ES-I3 (cell line): ENCODE data around the gene LPIN1.
"Not testable (repeated sequence)": the region's sequence is repeated elsewhere in the genome, so short reads cannot be mapped to it uniquely, and the experiment has no call there.

Experiments
- H3K36me3 ChIP-seq: 2 replicates; pipeline ENCODE4 v1.6.1; 2013; ENCODE audit warnings: mild to moderate bottlenecking, low read length, control low read depth, moderate library complexity; ENCODE audit not compliant: insufficient read depth
- H3K4me1 ChIP-seq: 2 replicates; pipeline ENCODE4 v1.6.1; 2013; ENCODE audit warnings: mild to moderate bottlenecking, control low read depth, low read length; ENCODE audit not compliant: insufficient read depth
- H3K9ac ChIP-seq: 2 replicates; pipeline ENCODE4 v1.6.1; 2013; ENCODE audit warnings: low read depth, mild to moderate bottlenecking, low read length, moderate library complexity
- H3K9me3 ChIP-seq: 2 replicates; pipeline ENCODE4 v1.6.1; 2013; ENCODE audit warnings: mild to moderate bottlenecking, low read length, moderate library complexity; ENCODE audit not compliant: control insufficient read depth, insufficient read depth

LPIN1 gene

DNA sequence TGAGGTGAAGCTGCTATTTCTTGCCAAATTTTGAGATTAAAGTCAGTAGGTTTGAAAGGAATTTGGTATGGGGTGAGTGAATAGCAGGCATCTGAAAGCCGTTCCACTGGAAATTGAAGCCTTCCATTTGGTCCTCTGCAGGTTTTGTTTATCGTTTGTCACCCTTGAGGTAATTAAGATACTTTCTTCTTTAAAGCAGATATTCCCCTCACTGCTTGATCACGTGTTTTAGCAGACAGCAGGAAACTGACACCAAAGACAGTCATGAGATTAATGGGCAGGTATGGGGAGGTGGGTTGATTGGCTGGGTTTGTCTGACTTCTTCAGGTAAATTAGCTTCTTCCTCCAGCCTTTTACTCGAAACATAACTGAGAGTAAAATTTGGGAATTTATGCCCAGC, 10.7 kb downstream of the LPIN1 start:
- Histone ChIP-seq H3K9ac (no peak overlapping the region), H3K9me3 (peaks cover 6% of the 10 kb centered on the region), H3K4me1 (peaks cover 15% of the 10 kb centered on the region), H3K36me3 (no peaks in the 10 kb centered on the region)

- Histone ChIP-seq H3K36me3 (no peaks in the 10 kb centered on the region), H3K4me1 (peaks cover 12% of the 10 kb centered on the region), H3K9ac (no peak overlapping the region), H3K9me3 (peaks cover 6% of the 10 kb centered on the region)
Measured at GRCh38 chr2:11758187-11758586, 11.8 kb downstream of the LPIN1 start.

GRCh38 chr2:11758647-11759046, 12.2 kb downstream of the LPIN1 start:
- H3K9ac ChIP-seq = no peak overlapping the region
- no peaks in the 10 kb centered on the region for H3K36me3 ChIP-seq
- H3K9me3 ChIP-seq = peaks cover 6% of the 10 kb centered on the region
- peaks cover 7% of the 10 kb centered on the region for H3K4me1 ChIP-seq

- H3K4me1 ChIP-seq, H3K36me3 ChIP-seq, H3K9ac ChIP-seq: not testable (repeated sequence)
Measured at GRCh38 chr2:11759182-11759975, 12.9 kb downstream of the LPIN1 start.

DNA sequence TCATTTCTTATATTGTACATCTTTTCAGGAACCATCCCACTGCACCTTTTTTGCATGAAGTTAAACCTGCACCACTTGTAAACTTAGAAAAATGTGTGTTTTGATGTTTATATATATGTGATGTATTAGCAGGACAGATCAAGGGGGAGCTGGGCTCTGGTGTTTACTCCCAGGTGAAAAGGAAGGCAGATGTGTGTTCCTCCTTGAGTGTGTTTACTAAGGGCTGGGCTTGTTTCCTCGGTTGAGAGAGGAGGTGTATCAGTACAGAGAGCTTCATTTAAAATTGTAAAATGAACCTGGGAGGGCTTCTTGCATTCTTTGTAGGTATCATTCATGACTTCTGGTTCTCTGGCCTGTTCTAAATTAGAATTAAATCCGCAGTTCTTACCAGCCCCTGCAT, 14.8 kb downstream of the LPIN1 start:
- H3K4me1 ChIP-seq = no peaks in the 10 kb centered on the region
- H3K36me3 ChIP-seq = peaks cover 4% of the 10 kb centered on the region
- H3K9ac ChIP-seq = no peak overlapping the region
- H3K9me3 ChIP-seq = peaks cover 6% of the 10 kb centered on the region

More at GRCh38 chr2:11759182-11759975, 12.9 kb downstream of the LPIN1 start:
- not testable (repeated sequence) for H3K9me3 ChIP-seq

DNA sequence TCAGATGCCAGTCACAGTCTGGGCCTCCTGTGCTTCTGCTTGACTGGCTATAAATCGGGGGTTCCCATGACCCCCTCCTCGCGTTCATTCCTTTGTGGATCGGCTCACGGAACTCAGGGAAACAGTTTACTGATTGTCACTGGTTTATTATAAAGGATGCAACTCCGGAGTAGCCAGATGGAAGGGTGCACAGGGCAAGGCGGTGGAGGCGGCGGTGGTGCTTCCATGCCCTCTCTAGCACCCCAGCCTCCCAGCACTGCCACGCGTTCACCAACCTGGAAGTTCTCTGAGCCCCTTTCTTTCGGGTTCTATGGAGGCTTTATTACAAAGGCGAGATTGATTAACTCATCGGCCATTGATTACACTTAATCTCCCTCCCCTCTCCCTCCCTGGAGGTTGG, 15.6 kb downstream of the LPIN1 start:
- peaks cover 6% of the 10 kb centered on the region for H3K9me3 ChIP-seq
- peaks cover 10% of the 10 kb centered on the region for H3K36me3 ChIP-seq
- H3K4me1 ChIP-seq = no peaks in the 10 kb centered on the region
- H3K9ac ChIP-seq = no peak overlapping the region

DNA sequence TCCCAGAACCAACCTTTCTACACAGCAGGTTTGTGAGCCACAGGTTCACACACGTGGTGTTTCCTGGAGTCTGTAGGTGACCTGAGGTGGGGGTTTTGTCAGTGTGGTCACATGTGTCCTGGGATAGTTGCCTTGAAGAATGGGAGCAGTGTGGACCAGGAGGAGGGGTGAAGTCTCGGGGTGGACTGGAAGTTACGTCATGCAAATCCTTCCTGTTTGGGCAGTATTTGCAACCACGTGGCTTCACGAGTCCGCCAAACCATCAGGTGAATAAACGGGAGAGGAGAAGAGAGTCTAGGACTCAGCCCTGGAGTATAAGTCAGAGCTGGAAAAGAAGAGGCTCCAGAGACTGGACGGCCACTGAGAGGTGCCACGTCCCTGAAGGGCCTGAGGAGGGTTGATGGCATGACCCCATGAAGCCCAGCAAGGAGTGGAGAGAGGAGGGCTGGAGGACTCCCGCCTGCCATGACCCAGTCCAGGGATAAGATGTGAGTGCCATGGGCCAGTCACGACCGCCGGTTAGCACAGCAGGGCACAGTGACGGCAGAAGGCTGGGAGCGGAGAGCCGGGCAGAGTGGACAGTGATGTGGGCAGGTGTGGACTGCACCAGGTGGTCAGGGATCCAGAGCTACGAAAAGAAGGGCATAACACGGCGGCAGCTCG, 16.5 kb downstream of the LPIN1 start:
- Histone ChIP-seq H3K4me1 (no peaks in the 10 kb centered on the region), H3K9ac (no peak overlapping the region), H3K36me3 (peaks cover 10% of the 10 kb centered on the region), H3K9me3 (peaks cover 3% of the 10 kb centered on the region)

GRCh38 chr2:11764359-11764758, 17.9 kb downstream of the LPIN1 start:
- Histone ChIP-seq H3K9ac (no peak overlapping the region), H3K9me3 (no peaks in the 10 kb centered on the region), H3K4me1 (no peaks in the 10 kb centered on the region), H3K36me3 (peaks cover 10% of the 10 kb centered on the region)

- Histone ChIP-seq H3K9me3 (no peaks in the 10 kb centered on the region), H3K9ac (no peak overlapping the region), H3K4me1 (no peaks in the 10 kb centered on the region), H3K36me3 (peaks cover 10% of the 10 kb centered on the region)
Measured at GRCh38 chr2:11764920-11765319, 18.5 kb downstream of the LPIN1 start.

DNA sequence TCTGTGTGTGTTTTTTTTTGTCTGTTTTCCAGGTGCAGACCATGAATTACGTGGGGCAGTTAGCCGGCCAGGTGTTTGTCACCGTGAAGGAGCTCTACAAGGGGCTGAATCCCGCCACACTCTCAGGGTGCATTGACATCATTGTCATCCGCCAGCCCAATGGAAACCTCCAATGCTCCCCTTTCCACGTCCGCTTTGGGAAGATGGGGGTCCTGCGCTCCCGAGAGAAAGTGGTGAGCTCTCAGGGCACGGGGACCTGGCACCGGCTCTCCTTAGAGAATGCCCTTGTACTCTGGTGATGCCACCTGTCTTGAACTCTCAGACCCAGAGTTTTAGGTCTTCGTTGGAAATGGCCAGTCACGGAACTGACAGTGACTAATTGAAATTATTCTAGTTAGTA, 19.1 kb downstream of the LPIN1 start:
- Histone ChIP-seq H3K36me3 (peaks cover 10% of the 10 kb centered on the region), H3K9ac (no peak overlapping the region), H3K9me3 (no peaks in the 10 kb centered on the region), H3K4me1 (no peaks in the 10 kb centered on the region)

DNA sequence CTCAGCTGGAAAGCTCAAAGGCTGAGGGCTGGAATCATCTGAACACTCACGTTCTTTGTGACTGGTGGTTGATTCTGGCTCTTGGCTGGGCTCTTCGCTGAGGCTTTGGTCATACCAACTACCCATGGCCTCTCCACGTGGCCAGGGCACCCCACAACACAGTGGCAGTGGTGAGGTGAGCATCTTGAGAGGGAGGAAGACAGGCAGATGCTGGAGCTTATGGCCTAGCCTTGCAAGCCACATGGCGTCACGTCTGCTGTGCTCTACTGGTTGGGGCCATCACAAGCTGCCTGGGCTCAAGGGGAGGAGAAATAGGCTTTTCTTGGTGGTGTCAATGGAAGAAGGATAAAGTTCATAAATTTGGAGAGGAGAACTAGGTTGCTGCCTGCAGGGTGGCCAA, 19.6 kb downstream of the LPIN1 start:
- H3K36me3 ChIP-seq = peaks cover 10% of the 10 kb centered on the region
- no peak overlapping the region for H3K9ac ChIP-seq
- no peaks in the 10 kb centered on the region for H3K4me1 ChIP-seq
- H3K9me3 ChIP-seq = no peaks in the 10 kb centered on the region

DNA sequence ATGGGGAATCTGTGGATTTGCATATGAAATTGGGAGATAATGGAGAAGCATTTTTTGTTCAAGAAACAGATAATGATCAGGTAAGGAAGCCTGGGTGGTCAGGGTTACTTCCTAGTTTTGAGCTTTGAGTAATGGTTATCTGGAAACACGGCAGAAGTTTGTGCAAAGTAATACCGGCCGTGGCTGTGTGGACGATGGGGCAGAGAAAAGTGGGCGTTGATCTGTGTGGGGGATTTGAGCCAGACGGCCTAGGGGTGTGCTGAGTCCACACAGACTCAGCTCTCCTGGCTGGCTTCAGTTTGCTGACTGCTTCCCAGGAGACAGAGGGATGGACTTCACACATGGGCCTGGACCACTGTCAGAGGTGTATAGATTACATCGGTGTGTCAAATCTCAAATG, 21.3 kb downstream of the LPIN1 start:
- Histone ChIP-seq H3K4me1 (no peaks in the 10 kb centered on the region), H3K36me3 (peaks cover 13% of the 10 kb centered on the region), H3K9ac (no peak overlapping the region), H3K9me3 (no peaks in the 10 kb centered on the region)

- H3K4me1 ChIP-seq = no peaks in the 10 kb centered on the region
- H3K9ac ChIP-seq = no peak overlapping the region
- no peaks in the 10 kb centered on the region for H3K9me3 ChIP-seq
- H3K36me3 ChIP-seq = peaks cover 13% of the 10 kb centered on the region
Measured at GRCh38 chr2:11768946-11769345, 22.5 kb downstream of the LPIN1 start.

DNA sequence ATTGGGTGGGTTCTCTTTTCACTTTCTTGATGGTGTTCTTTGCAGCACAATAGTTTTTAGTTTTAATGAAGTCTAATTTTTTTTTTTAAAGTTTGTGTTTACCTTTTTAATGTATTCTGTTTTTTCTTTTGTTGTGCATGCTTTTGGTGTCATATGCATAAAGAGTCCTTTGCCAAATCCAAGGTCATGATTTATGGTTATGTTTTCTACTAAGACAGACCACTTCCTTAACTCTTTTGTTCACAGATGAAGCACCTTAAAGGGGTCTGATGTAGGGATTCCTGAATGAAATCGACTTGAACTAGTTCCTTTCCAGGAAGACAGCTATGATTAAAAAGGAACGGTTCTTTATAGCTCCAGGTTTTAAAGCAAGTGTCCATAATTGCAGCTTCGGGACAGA, 23.1 kb downstream of the LPIN1 start:
- H3K36me3 ChIP-seq = peaks cover 14% of the 10 kb centered on the region
- no peaks in the 10 kb centered on the region for H3K4me1 ChIP-seq
- no peaks in the 10 kb centered on the region for H3K9me3 ChIP-seq
- no peak overlapping the region for H3K9ac ChIP-seq

DNA sequence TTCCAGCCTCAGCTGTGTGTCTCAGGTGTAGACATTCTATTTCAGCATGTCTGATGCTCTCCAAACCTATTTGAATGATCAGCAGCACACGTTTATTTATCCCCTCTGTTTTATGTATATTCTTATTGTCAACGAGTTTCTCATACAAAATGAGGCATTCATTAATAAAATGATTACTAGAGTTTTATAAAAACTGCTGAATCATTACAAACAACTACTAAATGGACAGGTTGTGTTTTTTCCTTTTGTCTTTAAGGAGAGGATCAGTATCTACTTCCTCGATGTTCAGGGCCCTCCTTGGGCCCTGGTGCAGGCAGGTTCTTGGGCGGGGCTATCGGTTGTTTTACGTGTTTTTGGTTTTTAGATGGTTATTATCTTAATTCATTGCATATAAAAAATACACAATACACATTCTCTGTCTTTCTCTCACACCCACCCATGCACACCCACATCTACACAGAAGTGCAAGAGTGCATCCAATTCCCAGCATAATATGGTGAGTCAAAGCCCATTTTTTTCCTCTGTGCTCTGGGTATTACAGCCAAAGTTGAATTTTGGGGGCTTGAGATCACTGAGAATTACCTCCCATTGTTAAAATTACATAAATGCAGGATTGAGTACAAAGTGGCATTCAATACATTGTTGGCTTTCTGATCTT, 24.2 kb downstream of the LPIN1 start:
- H3K9me3 ChIP-seq = no peaks in the 10 kb centered on the region
- no peaks in the 10 kb centered on the region for H3K4me1 ChIP-seq
- H3K9ac ChIP-seq = no peak overlapping the region
- peaks cover 16% of the 10 kb centered on the region for H3K36me3 ChIP-seq
